GM12878 (cell line): ENCODE results near the gene ADGRL2. TPM values are rescaled to one million over a fixed set of nuclear protein-coding genes. Genes with fewer than 3 reads are reported as not detected.

Experiments
- CBX5 ChIP-seq: sonication (generic); IDR thresholded peaks from 2 replicates; pipeline ENCODE4 v1.6.1; 2016; ENCODE audit warnings: low read depth, moderate library complexity, mild to moderate bottlenecking, inconsistent platforms
- NFYA ChIP-seq: IDR thresholded peaks from 2 replicates; pipeline ENCODE4 v1.6.1; 2011; ENCODE audit warnings: low read depth, mild to moderate bottlenecking, low read length, improper control_type of control experiment, borderline replicate concordance
- RFX5 ChIP-seq: IDR thresholded peaks from 2 replicates; pipeline ENCODE4 v1.6.1; 2011; ENCODE audit warnings: low read depth, low read length, improper control_type of control experiment
- STAT3 ChIP-seq: IDR thresholded peaks from 2 replicates; pipeline ENCODE4 v1.6.1; 2011; ENCODE audit warnings: low read depth, low read length, improper control_type of control experiment
- TBL1XR1 ChIP-seq: IDR thresholded peaks from 2 replicates; pipeline ENCODE4 v1.6.1; 2012; ENCODE audit warnings: low read depth, low read length, improper control_type of control experiment
- ZZZ3 ChIP-seq: IDR thresholded peaks from 2 replicates; pipeline ENCODE4 v1.6.1; 2011; ENCODE audit warnings: low read depth; ENCODE audit not compliant: control insufficient read depth, insufficient read length
- polyA plus RNA-seq, 11 experiments: library from polyadenylated mRNA; depleted of rRNA in 4 of 11; unstranded in 6 of 11; stranded (reverse) in 5 of 11; fragments of >200 nt; fragmentation: Nextera tagmentation in 4 of 11; fragmentation: Illumina TruSeq in 1 of 11; extraction: Ambion mirVana in 4 of 11; extraction: Trizol in 1 of 11; gene quantifications; 1 replicate in 1 of 11; 2 replicates in 10 of 11; pipeline versions ENCODE4 v1.2.1 to v1.2.3, GENCODE V29; 2011 to 2016; ENCODE audit warnings: inconsistent platforms in 2 of 11, missing spikeins in 2 of 11, low read depth in 1 of 11
- total RNA-seq, 4 experiments: library from RNA; depleted of rRNA in 3 of 4; stranded (reverse); fragments of >200 nt in 3 of 4; fragmentation: Illumina TruSeq in 1 of 4; extraction: Trizol in 1 of 4; gene quantifications; 2 replicates each; pipeline versions ENCODE4 v1.2.1 to v1.2.3, GENCODE V29; 2013 to 2021
- TF ChIP-seq, protein P1 (sequence below), 3 experiments: IDR thresholded peaks in 2 of 3; conservative IDR thresholded peaks in 1 of 3; 2 replicates each; pipeline ENCODE4 v1.5.1; 2011; ENCODE audit warnings: low read depth in 3 of 3, low read length in 3 of 3, mild to moderate bottlenecking in 3 of 3, control low read depth in 2 of 3, moderate library complexity in 2 of 3, inconsistent platforms in 1 of 3, mixed read lengths in 1 of 3; ENCODE audit not compliant: control insufficient read depth in 2 of 3, insufficient read depth in 1 of 3; ENCODE audit errors: extremely low read depth in 1 of 3
- TF ChIP-seq, protein P2 (sequence below): fragments of 450-650 bp; IDR thresholded peaks from 2 replicates; pipeline ENCODE4 v1.6.1; 2017; ENCODE audit warnings: low read depth, mild to moderate bottlenecking, moderate library complexity
- TF ChIP-seq, protein P3 (sequence below): fragments of 150-350 bp; IDR thresholded peaks from 2 replicates; pipeline ENCODE4 v1.6.1; 2014; ENCODE audit warnings: mild to moderate bottlenecking, low read depth, low read length
- TF ChIP-seq, protein P4 (sequence below): IDR thresholded peaks from 2 replicates; pipeline ENCODE4 v1.6.1; 2011; ENCODE audit warnings: borderline replicate concordance, low read depth, mild to moderate bottlenecking, moderate library complexity, low read length; ENCODE audit not compliant: insufficient read depth, poor library complexity, severe bottlenecking

Gene ADGRL2
- total and polyA plus RNA-seq, 10 of the 15 experiments (the other 5 are each of a cell fraction or from before 2014, with no cell fraction given): 0.03 to 13.6 (median 0.21) TPM

DNA sequence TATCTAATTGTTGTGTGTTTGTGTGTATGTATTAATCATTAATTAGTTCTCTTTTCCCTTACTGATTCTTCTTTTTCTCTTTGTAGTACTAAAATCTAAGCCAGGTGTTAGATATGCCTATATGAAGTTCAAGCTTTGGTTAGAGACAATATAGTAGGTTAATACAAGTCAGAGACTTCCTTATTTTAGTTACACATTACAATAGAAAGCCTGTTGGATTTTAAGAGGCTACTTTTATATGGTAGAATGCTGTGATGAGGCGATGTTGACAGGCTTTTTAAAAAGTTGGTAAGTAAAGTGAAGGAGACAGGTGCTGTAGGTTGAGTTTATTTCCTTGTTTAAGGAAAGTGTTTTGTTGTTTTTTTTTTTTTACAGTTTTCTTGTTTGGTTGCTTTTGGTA is 45.9 kb downstream of the ADGRL2 start (continued):
- TF ChIP-seq TBL1XR1 (no peak), NFYA (no peak), ZZZ3 (no peak), STAT3 (no peak), CBX5 (no peak), RFX5 (no peak)
- TF ChIP-seq, protein P1, sequence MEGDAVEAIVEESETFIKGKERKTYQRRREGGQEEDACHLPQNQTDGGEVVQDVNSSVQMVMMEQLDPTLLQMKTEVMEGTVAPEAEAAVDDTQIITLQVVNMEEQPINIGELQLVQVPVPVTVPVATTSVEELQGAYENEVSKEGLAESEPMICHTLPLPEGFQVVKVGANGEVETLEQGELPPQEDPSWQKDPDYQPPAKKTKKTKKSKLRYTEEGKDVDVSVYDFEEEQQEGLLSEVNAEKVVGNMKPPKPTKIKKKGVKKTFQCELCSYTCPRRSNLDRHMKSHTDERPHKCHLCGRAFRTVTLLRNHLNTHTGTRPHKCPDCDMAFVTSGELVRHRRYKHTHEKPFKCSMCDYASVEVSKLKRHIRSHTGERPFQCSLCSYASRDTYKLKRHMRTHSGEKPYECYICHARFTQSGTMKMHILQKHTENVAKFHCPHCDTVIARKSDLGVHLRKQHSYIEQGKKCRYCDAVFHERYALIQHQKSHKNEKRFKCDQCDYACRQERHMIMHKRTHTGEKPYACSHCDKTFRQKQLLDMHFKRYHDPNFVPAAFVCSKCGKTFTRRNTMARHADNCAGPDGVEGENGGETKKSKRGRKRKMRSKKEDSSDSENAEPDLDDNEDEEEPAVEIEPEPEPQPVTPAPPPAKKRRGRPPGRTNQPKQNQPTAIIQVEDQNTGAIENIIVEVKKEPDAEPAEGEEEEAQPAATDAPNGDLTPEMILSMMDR (IDR thresholded peaks at IDR 0.05 in 2 of 3, conservative IDR thresholded peaks at IDR 0.05 in 1 of 3; ENCODE audit: control insufficient read depth in 2 of 3, extremely low read depth in 1 of 3, insufficient read depth in 1 of 3, low read depth in 3 of 3, low read length in 3 of 3): no peak
- TF ChIP-seq, protein P2, sequence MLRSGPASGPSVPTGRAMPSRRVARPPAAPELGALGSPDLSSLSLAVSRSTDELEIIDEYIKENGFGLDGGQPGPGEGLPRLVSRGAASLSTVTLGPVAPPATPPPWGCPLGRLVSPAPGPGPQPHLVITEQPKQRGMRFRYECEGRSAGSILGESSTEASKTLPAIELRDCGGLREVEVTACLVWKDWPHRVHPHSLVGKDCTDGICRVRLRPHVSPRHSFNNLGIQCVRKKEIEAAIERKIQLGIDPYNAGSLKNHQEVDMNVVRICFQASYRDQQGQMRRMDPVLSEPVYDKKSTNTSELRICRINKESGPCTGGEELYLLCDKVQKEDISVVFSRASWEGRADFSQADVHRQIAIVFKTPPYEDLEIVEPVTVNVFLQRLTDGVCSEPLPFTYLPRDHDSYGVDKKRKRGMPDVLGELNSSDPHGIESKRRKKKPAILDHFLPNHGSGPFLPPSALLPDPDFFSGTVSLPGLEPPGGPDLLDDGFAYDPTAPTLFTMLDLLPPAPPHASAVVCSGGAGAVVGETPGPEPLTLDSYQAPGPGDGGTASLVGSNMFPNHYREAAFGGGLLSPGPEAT: no peak
- TF ChIP-seq, protein P3, sequence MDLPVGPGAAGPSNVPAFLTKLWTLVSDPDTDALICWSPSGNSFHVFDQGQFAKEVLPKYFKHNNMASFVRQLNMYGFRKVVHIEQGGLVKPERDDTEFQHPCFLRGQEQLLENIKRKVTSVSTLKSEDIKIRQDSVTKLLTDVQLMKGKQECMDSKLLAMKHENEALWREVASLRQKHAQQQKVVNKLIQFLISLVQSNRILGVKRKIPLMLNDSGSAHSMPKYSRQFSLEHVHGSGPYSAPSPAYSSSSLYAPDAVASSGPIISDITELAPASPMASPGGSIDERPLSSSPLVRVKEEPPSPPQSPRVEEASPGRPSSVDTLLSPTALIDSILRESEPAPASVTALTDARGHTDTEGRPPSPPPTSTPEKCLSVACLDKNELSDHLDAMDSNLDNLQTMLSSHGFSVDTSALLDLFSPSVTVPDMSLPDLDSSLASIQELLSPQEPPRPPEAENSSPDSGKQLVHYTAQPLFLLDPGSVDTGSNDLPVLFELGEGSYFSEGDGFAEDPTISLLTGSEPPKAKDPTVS: no peak
- TF ChIP-seq, protein P4, sequence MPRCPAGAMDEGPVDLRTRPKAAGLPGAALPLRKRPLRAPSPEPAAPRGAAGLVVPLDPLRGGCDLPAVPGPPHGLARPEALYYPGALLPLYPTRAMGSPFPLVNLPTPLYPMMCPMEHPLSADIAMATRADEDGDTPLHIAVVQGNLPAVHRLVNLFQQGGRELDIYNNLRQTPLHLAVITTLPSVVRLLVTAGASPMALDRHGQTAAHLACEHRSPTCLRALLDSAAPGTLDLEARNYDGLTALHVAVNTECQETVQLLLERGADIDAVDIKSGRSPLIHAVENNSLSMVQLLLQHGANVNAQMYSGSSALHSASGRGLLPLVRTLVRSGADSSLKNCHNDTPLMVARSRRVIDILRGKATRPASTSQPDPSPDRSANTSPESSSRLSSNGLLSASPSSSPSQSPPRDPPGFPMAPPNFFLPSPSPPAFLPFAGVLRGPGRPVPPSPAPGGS: no peak
